Measurements from ENCODE around the gene RFTN1.

GRCh38 chr3:16272588-16272987, 240.9 kb downstream of the RFTN1 start:
- TF ChIP-seq CTCF (IDR thresholded peaks at IDR 0.05) (no peak), POLR2A (IDR thresholded peaks at IDR 0.05) (no peak)

Measured in testis (tissue), 2 donors.